ENCODE measurements around the gene PSMB5.

Gene PSMB5

GRCh38 chr14:22998329-22999012 is 36.2 kb downstream of the PSMB5 start:
- H3K27ac ChIP-seq (ENCODE audit: low read depth, low read length), result no peak overlapping the region
- no peak overlapping the region for H3K4ac ChIP-seq (ENCODE audit: low read depth, low read length)
- no peak overlapping the region for H2BK120ac ChIP-seq (ENCODE audit: low read depth, low read length)
- H3K79me1 ChIP-seq (ENCODE audit: low read length), result no peaks in the 10 kb centered on the region
- no peaks in the 10 kb centered on the region for H3K79me2 ChIP-seq (ENCODE audit: control insufficient read depth, insufficient read depth, low read length)
- no peak for DNase-seq
- no peak overlapping the region for H3K23ac ChIP-seq (ENCODE audit: low read length)
- H3K4me3 ChIP-seq (ENCODE audit: low read length), result no peak overlapping the region
- H3K4me2 ChIP-seq (ENCODE audit: low read length), result no peak overlapping the region
- H2BK5ac ChIP-seq (ENCODE audit: low read length), result no peak overlapping the region
- WGBS (ENCODE audit: extremely low coverage, insufficient coverage, low lambda C conversion rate), result no CpG with 5 or more reads among the region's 16 CpGs
- H2AK5ac ChIP-seq (ENCODE audit: low read length), result no peak overlapping the region
- H3K18ac ChIP-seq (ENCODE audit: low read length), result no peak overlapping the region
- no peak overlapping the region for H4K8ac ChIP-seq (ENCODE audit: low read depth, low read length)
- peaks cover 3% of the 10 kb centered on the region for H3K4me1 ChIP-seq (ENCODE audit: control insufficient read depth, low read depth, low read length)
- no peak overlapping the region for H3K56ac ChIP-seq (ENCODE audit: low read length)
- H4K5ac ChIP-seq (ENCODE audit: low read length), result no peak overlapping the region
- H3K36me3 ChIP-seq (ENCODE audit: control insufficient read depth, insufficient read depth, low read length), result no peaks in the 10 kb centered on the region
- no peak overlapping the region for H2BK15ac ChIP-seq (replicated peaks; ENCODE audit: low read depth)
- H3K27me3 ChIP-seq (ENCODE audit: insufficient read depth, low read length, poor library complexity), result no peaks in the 10 kb centered on the region
- no peak overlapping the region for H3K9ac ChIP-seq (ENCODE audit: low read length)

GRCh38 chr14:22997676-22998323 is 36.9 kb downstream of the PSMB5 start:
- Histone ChIP-seq H3K9ac (ENCODE audit: low read length) (no peak overlapping the region), H3K27me3 (ENCODE audit: insufficient read depth, low read length, poor library complexity) (no peaks in the 10 kb centered on the region), H3K79me2 (ENCODE audit: control insufficient read depth, insufficient read depth, low read length) (no peaks in the 10 kb centered on the region), H3K18ac (ENCODE audit: low read length) (no peak overlapping the region), H3K4me1 (ENCODE audit: control insufficient read depth, low read depth, low read length) (peaks cover 3% of the 10 kb centered on the region), H3K79me1 (ENCODE audit: low read length) (no peaks in the 10 kb centered on the region), H2BK5ac (ENCODE audit: low read length) (no peak overlapping the region), H4K8ac (ENCODE audit: low read depth, low read length) (no peak overlapping the region), H2BK120ac (ENCODE audit: low read depth, low read length) (no peak overlapping the region), H3K36me3 (ENCODE audit: control insufficient read depth, insufficient read depth, low read length) (no peaks in the 10 kb centered on the region), H3K4me2 (ENCODE audit: low read length) (no peak overlapping the region), H2AK5ac (ENCODE audit: low read length) (no peak overlapping the region), H2BK15ac (replicated peaks; ENCODE audit: low read depth) (no peak overlapping the region), H3K56ac (ENCODE audit: low read length) (no peak overlapping the region), H3K23ac (ENCODE audit: low read length) (no peak overlapping the region), H4K5ac (ENCODE audit: low read length) (no peak overlapping the region), H3K27ac (ENCODE audit: low read depth, low read length) (no peak overlapping the region), H3K4me3 (ENCODE audit: low read length) (no peak overlapping the region), H3K4ac (ENCODE audit: low read depth, low read length) (no peak overlapping the region)
- 100% methylated on average over 2 of the region's 9 CpGs for WGBS (ENCODE audit: extremely low coverage, insufficient coverage, low lambda C conversion rate)
- DNase-seq, result no peak

GRCh38 chr14:22996768-22997654 is 37.7 kb downstream of the PSMB5 start:
- H2BK15ac ChIP-seq (replicated peaks; ENCODE audit: low read depth), result no peak overlapping the region
- no peaks in the 10 kb centered on the region for H3K79me2 ChIP-seq (ENCODE audit: control insufficient read depth, insufficient read depth, low read length)
- H3K18ac ChIP-seq (ENCODE audit: low read length), result no peak overlapping the region
- H2BK5ac ChIP-seq (ENCODE audit: low read length), result no peak overlapping the region
- no peak overlapping the region for H3K9ac ChIP-seq (ENCODE audit: low read length)
- no peak overlapping the region for H4K5ac ChIP-seq (ENCODE audit: low read length)
- DNase-seq, result no peak
- no peak overlapping the region for H3K27ac ChIP-seq (ENCODE audit: low read depth, low read length)
- no peak overlapping the region for H3K23ac ChIP-seq (ENCODE audit: low read length)
- no peak overlapping the region for H3K4me3 ChIP-seq (ENCODE audit: low read length)
- no peaks in the 10 kb centered on the region for H3K79me1 ChIP-seq (ENCODE audit: low read length)
- WGBS (ENCODE audit: extremely low coverage, insufficient coverage, low lambda C conversion rate), result no CpG with 5 or more reads among the region's 11 CpGs
- no peak overlapping the region for H3K4ac ChIP-seq (ENCODE audit: low read depth, low read length)
- peaks cover 3% of the 10 kb centered on the region for H3K4me1 ChIP-seq (ENCODE audit: control insufficient read depth, low read depth, low read length)
- H3K4me2 ChIP-seq (ENCODE audit: low read length), result no peak overlapping the region
- H4K8ac ChIP-seq (ENCODE audit: low read depth, low read length), result no peak overlapping the region
- H3K36me3 ChIP-seq (ENCODE audit: control insufficient read depth, insufficient read depth, low read length), result no peaks in the 10 kb centered on the region
- H2BK120ac ChIP-seq (ENCODE audit: low read depth, low read length), result no peak overlapping the region
- H3K27me3 ChIP-seq (ENCODE audit: insufficient read depth, low read length, poor library complexity), result no peaks in the 10 kb centered on the region
- peak overlapping the region; percentile 49 for H3K56ac ChIP-seq (ENCODE audit: low read length)
- H2AK5ac ChIP-seq (ENCODE audit: low read length), result no peak overlapping the region

GRCh38 chr14:22995889-22996625 is 38.6 kb downstream of the PSMB5 start:
- WGBS (ENCODE audit: extremely low coverage, insufficient coverage, low lambda C conversion rate), result no CpG with 5 or more reads among the region's 9 CpGs
- no peaks in the 10 kb centered on the region for H3K79me2 ChIP-seq (ENCODE audit: control insufficient read depth, insufficient read depth, low read length)
- no peak overlapping the region for H3K18ac ChIP-seq (ENCODE audit: low read length)
- no peak overlapping the region for H3K23ac ChIP-seq (ENCODE audit: low read length)
- H2BK120ac ChIP-seq (ENCODE audit: low read depth, low read length), result no peak overlapping the region
- H3K56ac ChIP-seq (ENCODE audit: low read length), result peak overlapping the region; percentile 7
- H2AK5ac ChIP-seq (ENCODE audit: low read length), result no peak overlapping the region
- H3K27me3 ChIP-seq (ENCODE audit: insufficient read depth, low read length, poor library complexity), result no peaks in the 10 kb centered on the region
- peaks cover 3% of the 10 kb centered on the region for H3K4me1 ChIP-seq (ENCODE audit: control insufficient read depth, low read depth, low read length)
- H2BK5ac ChIP-seq (ENCODE audit: low read length), result no peak overlapping the region
- no peak overlapping the region for H3K27ac ChIP-seq (ENCODE audit: low read depth, low read length)
- no peak overlapping the region for H2BK15ac ChIP-seq (replicated peaks; ENCODE audit: low read depth)
- no peak overlapping the region for H3K9ac ChIP-seq (ENCODE audit: low read length)
- H3K36me3 ChIP-seq (ENCODE audit: control insufficient read depth, insufficient read depth, low read length), result no peaks in the 10 kb centered on the region
- H3K4me2 ChIP-seq (ENCODE audit: low read length), result no peak overlapping the region
- no peak for DNase-seq
- H3K4ac ChIP-seq (ENCODE audit: low read depth, low read length), result no peak overlapping the region
- H3K79me1 ChIP-seq (ENCODE audit: low read length), result no peaks in the 10 kb centered on the region
- H4K5ac ChIP-seq (ENCODE audit: low read length), result no peak overlapping the region
- no peak overlapping the region for H4K8ac ChIP-seq (ENCODE audit: low read depth, low read length)
- no peak overlapping the region for H3K4me3 ChIP-seq (ENCODE audit: low read length)

- Histone ChIP-seq H2BK5ac (ENCODE audit: low read length) (no peak overlapping the region), H3K4me1 (ENCODE audit: control insufficient read depth, low read depth, low read length) (peaks cover 4% of the 10 kb centered on the region), H2BK120ac (ENCODE audit: low read depth, low read length) (no peak overlapping the region), H2AK5ac (ENCODE audit: low read length) (no peak overlapping the region), H3K36me3 (ENCODE audit: control insufficient read depth, insufficient read depth, low read length) (no peaks in the 10 kb centered on the region), H3K18ac (ENCODE audit: low read length) (peak overlapping the region; percentile 16), H4K5ac (ENCODE audit: low read length) (no peak overlapping the region), H3K79me2 (ENCODE audit: control insufficient read depth, insufficient read depth, low read length) (no peaks in the 10 kb centered on the region), H3K4ac (ENCODE audit: low read depth, low read length) (no peak overlapping the region), H3K79me1 (ENCODE audit: low read length) (no peaks in the 10 kb centered on the region), H3K9ac (ENCODE audit: low read length) (peak overlapping the region; percentile 29), H3K4me2 (ENCODE audit: low read length) (no peak overlapping the region), H3K23ac (ENCODE audit: low read length) (no peak overlapping the region), H4K8ac (ENCODE audit: low read depth, low read length) (no peak overlapping the region), H3K27ac (ENCODE audit: low read depth, low read length) (no peak overlapping the region), H2BK15ac (replicated peaks; ENCODE audit: low read depth) (no peak overlapping the region), H3K4me3 (ENCODE audit: low read length) (no peak overlapping the region), H3K56ac (ENCODE audit: low read length) (peak overlapping the region; percentile 66), H3K27me3 (ENCODE audit: insufficient read depth, low read length, poor library complexity) (no peaks in the 10 kb centered on the region)
- no CpG with 5 or more reads among the region's 4 CpGs for WGBS (ENCODE audit: extremely low coverage, insufficient coverage, low lambda C conversion rate)
- peak; percentile 82 for DNase-seq
These were observed 39.9 kb downstream of the PSMB5 start for GRCh38 chr14:22994762-22995275.
